Fibroblast of the conjunctiva (primary cell): ENCODE data around the gene TOM1L2.

Experiments used
- DNase-seq: peaks from one replicate; pipeline ENCODE4 v3.0.0-alpha.2; 2010; ENCODE audit warnings: low read depth

TOM1L2 gene

DNA sequence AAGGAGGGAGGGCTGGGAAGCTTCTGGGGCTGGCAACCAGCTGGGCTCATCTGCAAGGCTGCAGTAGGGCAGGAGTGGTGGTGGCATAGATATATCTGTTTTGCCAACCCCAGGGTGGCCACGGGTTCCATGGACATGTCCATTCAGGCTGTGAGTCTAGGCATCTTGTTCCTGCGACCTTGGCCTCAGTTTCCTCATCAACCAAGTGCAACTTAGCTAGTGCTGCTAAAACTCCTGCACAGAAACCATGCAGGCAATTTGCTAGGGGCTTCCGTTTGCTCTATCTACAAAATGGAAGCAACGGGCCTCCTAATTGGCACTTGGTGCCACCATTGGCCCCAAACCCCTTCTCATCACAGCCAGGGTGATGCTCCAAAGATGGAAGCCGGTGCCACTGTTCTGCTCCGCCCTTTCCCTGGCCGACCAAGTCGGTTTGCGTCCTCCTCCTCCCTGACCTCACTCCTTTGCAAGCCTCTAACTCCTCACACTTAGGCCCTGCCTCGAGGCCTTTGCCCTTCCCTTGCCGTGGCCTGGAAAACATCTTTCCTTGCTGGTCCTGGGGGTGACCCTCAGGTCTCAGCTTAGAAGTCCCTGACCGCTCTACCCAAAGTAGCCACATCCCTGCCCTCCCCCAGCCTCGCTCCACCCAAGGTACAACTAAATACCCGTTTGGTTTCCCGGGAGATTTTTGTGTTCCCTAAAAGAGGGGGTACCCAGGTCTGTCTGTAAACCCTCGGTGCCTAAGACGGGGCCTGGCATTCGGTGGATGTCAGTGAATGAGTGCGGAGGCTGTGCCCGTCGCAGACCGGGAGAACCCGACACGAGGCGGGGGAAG is 136.6 kb downstream of the TOM1L2 start:
- no peak for DNase-seq

- DNase-seq: no peak
These were observed 137.2 kb downstream of the TOM1L2 start for GRCh38 chr17:17834974-17835373.

DNA sequence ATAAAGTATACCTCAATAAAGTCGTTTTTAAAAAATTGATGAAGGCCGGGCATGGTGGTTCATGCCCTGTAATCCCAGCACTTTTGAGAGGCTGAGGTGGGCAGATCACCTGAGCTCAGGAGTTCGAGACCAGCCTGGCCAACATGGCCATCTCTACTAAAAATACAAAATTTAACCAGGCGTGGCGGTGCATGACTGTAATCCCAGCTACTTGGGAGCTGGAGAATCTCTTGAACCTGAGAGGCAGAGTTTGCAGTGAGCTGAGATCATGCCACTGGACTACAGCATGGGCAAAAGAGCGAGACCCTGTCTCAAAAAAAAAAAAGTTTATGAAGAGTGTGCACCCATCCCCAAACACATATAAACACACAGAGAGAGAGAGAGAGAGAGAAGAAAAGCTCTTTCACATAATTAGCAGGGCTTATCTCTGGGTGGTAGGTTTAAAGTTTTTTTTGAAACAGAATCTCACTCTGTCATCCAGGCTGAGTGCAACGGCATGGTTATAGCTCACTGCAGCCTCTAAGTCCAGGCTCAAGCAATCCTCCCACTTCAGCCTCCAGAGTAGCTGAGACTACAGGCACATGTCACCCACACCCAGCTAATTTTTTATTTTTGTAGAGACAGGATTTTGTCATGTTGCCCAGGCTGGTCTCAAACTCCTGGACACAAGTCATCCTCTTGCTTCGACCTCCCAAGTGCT is 138.4 kb downstream of the TOM1L2 start:
- DNase-seq: no peak

GRCh38 chr17:17832032-17832363 is 140.2 kb downstream of the TOM1L2 start:
- DNase-seq: no peak

DNA sequence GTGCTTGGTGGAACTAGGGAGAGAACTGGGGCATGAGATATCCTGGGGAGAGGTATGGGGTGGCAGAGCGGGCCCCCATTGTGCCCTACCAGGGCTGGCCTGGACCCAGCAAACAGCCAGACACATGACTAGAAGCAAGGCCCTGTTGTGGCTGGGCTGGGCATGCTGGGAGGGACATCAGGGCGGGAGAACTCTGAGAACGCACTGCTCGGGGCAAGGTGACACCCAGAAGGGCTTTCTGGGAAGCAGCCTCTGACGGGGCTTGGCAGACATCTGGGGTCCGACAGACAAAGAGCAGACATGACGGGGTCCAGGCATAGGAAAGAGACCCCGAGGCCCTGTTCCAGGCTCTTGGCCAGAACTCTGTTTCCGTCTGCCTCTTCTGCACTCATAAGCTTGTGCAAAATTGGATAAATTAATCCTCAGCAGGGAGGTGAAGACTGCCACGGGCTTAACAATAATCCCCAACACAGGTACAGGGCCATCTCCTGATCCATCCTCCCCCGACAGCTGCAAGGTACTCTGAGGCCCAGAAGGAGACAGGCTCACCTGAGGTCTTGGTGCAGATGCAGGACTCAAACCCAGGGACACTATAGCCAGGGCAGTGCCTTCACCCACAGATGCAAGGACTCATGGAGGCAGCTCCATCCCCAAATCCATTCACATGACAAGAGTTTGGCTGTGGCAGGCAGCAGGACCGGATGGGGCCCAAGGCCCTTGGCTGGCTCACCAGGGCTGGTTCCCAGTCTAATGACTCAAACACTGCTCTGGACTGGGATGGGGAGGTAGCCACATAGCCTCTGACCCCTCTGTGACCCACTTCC is 140.8 kb downstream of the TOM1L2 start:
- no peak for DNase-seq

DNA sequence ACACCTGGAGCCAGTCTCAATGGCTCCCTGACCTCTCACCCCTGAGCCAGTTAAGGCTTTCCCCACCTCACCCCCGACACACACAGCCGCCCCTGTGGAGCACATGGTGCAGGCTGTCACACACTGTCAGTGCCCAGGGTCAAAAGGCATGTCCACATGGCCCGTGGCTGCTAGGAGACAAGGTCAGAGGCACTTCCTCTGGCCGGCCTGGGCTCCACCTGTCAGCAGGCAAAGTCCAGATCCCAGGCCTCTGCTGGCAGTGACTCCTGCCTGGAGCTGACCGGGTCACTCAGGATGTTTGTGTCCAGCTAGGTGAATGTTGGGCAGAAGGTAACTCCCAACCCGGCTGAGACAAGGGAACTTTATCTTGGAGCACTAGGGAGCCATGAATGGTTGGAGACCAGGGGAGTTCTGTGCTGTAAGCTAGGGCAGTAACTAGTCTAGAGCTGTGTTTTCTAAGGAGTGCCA is 141.4 kb downstream of the TOM1L2 start:
- no peak for DNase-seq

DNA sequence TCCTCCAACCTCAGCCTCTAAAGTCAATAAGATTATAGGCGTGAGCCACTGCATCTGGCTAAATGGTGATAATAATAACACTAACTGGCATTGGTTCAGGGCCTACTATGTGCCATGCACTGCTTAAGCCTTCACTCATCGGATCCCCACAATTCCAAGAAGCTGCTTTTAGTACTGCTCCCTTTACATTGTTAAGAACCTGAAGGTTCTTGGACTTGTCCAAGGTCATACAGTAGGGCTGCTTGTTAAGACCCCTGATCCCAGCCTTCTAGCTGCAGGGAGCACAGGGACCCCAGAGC is 142.0 kb downstream of the TOM1L2 start:
- no peak for DNase-seq

DNA sequence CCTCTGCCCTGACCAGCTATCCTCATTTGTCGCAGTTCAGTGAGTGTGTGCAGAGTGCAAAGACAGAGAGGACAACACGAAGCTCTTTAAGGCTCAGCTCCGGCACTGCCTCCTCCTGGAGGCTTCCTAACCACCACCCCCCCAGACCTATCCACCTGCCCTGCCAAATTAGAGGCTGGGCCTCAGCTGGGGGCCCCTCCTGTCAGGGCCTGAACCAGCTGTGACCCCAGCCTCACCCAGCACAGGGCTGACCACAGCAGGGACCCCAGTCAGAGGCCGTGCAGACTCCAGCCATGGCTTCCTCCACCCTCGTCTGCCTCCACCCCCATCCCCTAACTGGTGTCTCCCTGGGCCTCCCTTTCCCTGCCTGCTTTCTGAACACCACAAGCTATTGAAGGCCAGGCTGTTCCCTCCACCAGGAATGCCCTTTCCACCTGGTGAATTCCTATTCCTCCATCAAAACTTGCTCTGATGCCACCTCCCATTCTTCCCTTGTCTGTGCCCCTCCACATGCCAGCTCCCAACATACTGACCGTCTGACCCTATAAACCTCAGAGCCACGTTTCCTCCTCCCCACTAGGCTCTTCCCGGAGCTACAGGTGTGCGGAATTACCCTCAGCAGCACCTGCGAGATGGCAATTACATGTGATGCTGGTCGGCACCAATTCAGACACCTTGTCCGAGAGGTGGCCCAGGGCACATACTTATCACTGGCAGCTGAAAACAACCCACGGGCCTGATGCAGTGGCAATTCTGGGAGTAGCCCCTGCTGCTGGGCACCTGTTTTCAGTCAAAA is 144.2 kb downstream of the TOM1L2 start:
- DNase-seq: no peak

- no peak for DNase-seq
These were observed 145.0 kb downstream of the TOM1L2 start for GRCh38 chr17:17826942-17827785.

GRCh38 chr17:17826342-17826713 is 145.9 kb downstream of the TOM1L2 start:
- no peak for DNase-seq

DNA sequence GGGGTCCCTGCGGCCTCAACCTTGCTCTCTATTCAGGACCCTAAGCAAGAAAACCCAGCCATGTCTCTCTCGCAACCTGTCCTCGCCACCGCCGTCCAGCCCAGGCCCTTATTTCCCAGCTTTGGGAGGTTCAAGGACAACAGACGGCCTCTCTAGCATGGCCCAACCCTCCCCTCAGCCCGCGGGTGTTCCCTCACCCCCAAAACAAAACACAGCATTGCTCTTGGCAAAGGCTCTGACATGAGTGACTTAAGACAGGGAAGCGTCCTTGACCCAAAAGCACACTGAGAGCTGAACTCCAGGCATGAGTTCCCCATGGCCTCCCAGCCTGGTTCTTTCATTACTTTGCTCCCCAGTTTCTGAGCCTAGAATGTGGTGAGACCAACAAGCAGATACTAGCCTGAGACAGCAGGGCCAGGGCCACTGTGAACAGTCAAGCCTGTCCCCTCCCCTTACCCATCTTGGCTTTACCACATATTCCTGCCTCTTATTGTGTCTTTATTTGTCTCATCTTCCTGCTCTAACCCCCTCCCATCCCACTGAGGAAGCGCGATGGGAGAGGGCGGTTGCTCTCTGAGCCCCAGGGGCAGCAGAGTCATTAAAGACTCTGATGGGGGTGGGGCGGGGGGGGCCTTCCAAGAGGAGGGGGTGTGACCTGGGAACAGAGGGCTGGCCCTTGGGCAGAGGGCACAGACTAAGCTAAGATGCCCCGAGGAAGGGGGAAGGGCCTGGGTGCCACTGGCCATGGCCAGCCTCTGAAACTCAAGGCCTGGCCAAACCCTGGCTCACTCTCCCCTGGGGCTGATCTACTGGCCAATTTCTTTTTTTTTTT is 147.2 kb downstream of the TOM1L2 start:
- DNase-seq: no peak

DNA sequence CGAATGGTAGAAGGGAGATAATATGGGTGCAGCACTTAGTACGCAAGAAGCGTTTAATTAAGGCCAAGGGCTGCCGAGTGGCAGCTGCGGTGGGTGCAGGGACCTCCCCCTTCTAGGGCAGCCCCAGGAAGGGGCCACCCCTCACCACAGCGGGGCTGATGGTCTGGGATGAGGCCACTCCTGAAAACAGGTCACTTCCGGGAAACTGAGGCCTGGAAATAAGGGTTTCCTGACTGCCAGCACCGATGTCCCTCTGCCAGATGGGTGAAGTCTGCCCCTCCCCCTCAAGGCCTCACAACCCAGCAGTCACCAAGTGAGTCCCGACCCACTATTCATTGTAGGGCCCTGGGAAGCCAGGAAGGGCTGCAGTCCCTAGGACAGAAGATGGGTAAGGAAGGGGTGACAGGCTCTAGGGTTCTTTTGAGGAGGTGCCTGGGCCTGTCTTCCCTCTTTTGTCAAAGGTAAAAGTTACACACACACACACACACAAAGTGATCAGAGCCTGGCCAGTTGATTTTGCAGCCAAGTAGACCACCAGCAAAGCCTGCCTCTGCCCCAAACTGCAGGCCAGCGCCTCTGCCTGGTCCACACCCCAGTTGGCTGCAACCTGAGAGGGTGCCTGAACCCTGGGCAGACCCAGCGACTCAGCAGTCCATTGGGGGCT is 147.9 kb downstream of the TOM1L2 start:
- DNase-seq: no peak

- peak; percentile 65 for DNase-seq
These were observed 148.6 kb downstream of the TOM1L2 start for GRCh38 chr17:17823433-17824118.

- no peak for DNase-seq
These were observed 149.6 kb downstream of the TOM1L2 start for GRCh38 chr17:17822616-17823015.

GRCh38 chr17:17822189-17822588 is 150.0 kb downstream of the TOM1L2 start:
- peak; percentile 93 for DNase-seq

GRCh38 chr17:17820463-17821158 is 151.6 kb downstream of the TOM1L2 start:
- no peak for DNase-seq

DNA sequence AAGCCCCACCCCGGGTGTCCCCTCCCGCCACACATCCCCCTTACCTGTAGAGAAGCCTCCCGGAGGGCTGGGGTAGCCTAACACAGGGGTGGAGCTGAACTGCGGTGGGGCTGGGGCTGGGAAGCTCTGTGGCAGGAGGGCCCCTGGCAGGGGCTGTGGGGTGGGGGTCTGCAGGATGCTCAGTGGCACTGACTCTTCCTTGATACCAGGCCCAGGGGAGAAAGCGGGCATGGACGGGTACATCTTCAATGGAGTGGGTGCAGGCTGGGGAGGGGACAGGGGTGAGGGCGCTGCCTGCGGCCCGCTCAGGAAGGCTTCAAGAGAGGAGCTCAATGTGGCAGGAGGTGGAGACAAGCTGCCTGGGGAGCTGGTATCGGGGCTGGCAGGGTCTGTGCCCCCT is 152.2 kb downstream of the TOM1L2 start:
- no peak for DNase-seq

- peak; percentile 75 for DNase-seq
These were observed 152.6 kb downstream of the TOM1L2 start for GRCh38 chr17:17819561-17819995.
